Anterior cingulate cortex (tissue), 58 donors: ENCODE data around the gene GMDS.

ENCODE experiments used
- DNase-seq, 58 donors: peaks; one replicate each; lab custom pipeline; 2025; lab: John Stamatoyannopoulos, UW

The GMDS gene

GRCh38 chr6:1616701-1617463 is 628.5 kb downstream of the GMDS start:
- no peak for DNase-seq

- DNase-seq, result no peak
Observed at GRCh38 chr6:1615853-1616420, 629.5 kb downstream of the GMDS start.

GRCh38 chr6:1615151-1615852 is 630.1 kb downstream of the GMDS start:
- no peak for DNase-seq

- DNase-seq, result no peak
Observed at GRCh38 chr6:1614448-1615150, 630.8 kb downstream of the GMDS start.

- DNase-seq, result no peak
Observed at GRCh38 chr6:1613688-1614447, 631.5 kb downstream of the GMDS start.

- DNase-seq, result no peak
Observed at GRCh38 chr6:1613346-1613687, 632.1 kb downstream of the GMDS start.

GRCh38 chr6:1612974-1613306 is 632.5 kb downstream of the GMDS start:
- DNase-seq, result no peak

- no peak for DNase-seq
Observed at GRCh38 chr6:1612299-1612973, 633.0 kb downstream of the GMDS start.

GRCh38 chr6:1611572-1612298 is 633.7 kb downstream of the GMDS start:
- no peak for DNase-seq

GRCh38 chr6:1611322-1611571 is 634.2 kb downstream of the GMDS start:
- DNase-seq, result no peak

GRCh38 chr6:1610497-1611321 is 634.7 kb downstream of the GMDS start:
- no peak for DNase-seq

- peak in 23 of 58 donors; percentile 5 to 41 (median 20) for DNase-seq
Observed at GRCh38 chr6:1609648-1610496, 635.5 kb downstream of the GMDS start, which contains the start of gene FOXC1. Gene FOXC1 (plus strand): TSS chr6:1609915. CDS start chr6:1610446, 531 bp downstream.

- DNase-seq, result no peak
Observed at GRCh38 chr6:1609041-1609647, 636.3 kb downstream of the GMDS start.

- no peak for DNase-seq
Observed at GRCh38 chr6:1608222-1609040, 637.0 kb downstream of the GMDS start.

GRCh38 chr6:1607516-1608221 is 637.7 kb downstream of the GMDS start:
- no peak for DNase-seq
